HepG2 (cell line): ENCODE measurements around the gene FGF21. TPM values are rescaled to one million over a fixed set of nuclear protein-coding genes. Genes with fewer than 3 reads are reported as not detected.

Experiments used
- ATF1 ChIP-seq: IDR thresholded peaks from 2 replicates; pipeline ENCODE4 v1.6.1; 2016; ENCODE audit warnings: mild to moderate bottlenecking, control low read depth
- CBX1 ChIP-seq: IDR thresholded peaks from one replicate; pipeline ENCODE4 v1.6.1; 2016; ENCODE audit warnings: antibody characterized with exemption, low read depth
- GMEB1 ChIP-seq: sonication (generic); formaldehyde crosslinking; IDR thresholded peaks from 2 replicates; pipeline ENCODE4 v1.5.1; 2020; ENCODE audit warnings: missing genetic modification reagents, mild to moderate bottlenecking, borderline replicate concordance
- HOXD1 ChIP-seq: sonication (generic); formaldehyde crosslinking; IDR thresholded peaks from 2 replicates; pipeline ENCODE4 v1.5.0; 2020; ENCODE audit warnings: missing genetic modification reagents
- NFYB ChIP-seq: sonication (generic); formaldehyde crosslinking; IDR thresholded peaks from 2 replicates; pipeline ENCODE4 v1.4.0; 2020; ENCODE audit warnings: missing genetic modification reagents
- NR2C2 ChIP-seq: sonication (generic); formaldehyde crosslinking; IDR thresholded peaks from 2 replicates; pipeline ENCODE4 v1.4.0; 2020; ENCODE audit warnings: missing genetic modification reagents, mild to moderate bottlenecking, moderate library complexity, borderline replicate concordance
- RARA ChIP-seq: IDR thresholded peaks from 2 replicates; pipeline ENCODE4 v1.6.1; 2016; ENCODE audit warnings: missing genetic modification reagents, missing compliant biosample characterization
- REXO4 ChIP-seq: sonication (generic); formaldehyde crosslinking; IDR thresholded peaks from 2 replicates; pipeline ENCODE4 v1.8.0; 2022; ENCODE audit warnings: missing genetic modification reagents, mild to moderate bottlenecking, borderline replicate concordance
- SMC3 ChIP-seq: IDR thresholded peaks from 2 replicates; pipeline ENCODE4 v1.6.1; 2011; ENCODE audit warnings: low read length, improper control_type of control experiment
- TCF12 ChIP-seq, 2 experiments: fragments of 450-650 bp in 1 of 2; sonication (generic) in 1 of 2; formaldehyde crosslinking in 1 of 2; IDR thresholded peaks; 2 replicates each; pipeline versions ENCODE4 v1.6.1 to v1.8.0; 2017 to 2022; ENCODE audit warnings: antibody characterized with exemption in 1 of 2, mild to moderate bottlenecking in 1 of 2, missing genetic modification reagents in 1 of 2, moderate library complexity in 1 of 2
- TCF7 ChIP-seq: sonication (generic); IDR thresholded peaks from 2 replicates; pipeline ENCODE4 v1.6.1; 2016; ENCODE audit warnings: antibody characterized with exemption, low read depth
- TGIF2 ChIP-seq: IDR thresholded peaks from 2 replicates; pipeline ENCODE4 v1.6.1; 2016; ENCODE audit warnings: control low read depth, missing compliant biosample characterization
- ZBED4 ChIP-seq: sonication (generic); formaldehyde crosslinking; IDR thresholded peaks from 2 replicates; pipeline ENCODE4 v1.4.0; 2020; ENCODE audit warnings: missing genetic modification reagents, borderline replicate concordance
- ZNF777 ChIP-seq: sonication (generic); formaldehyde crosslinking; IDR thresholded peaks from 2 replicates; pipeline ENCODE4 v1.4.0; 2020; ENCODE audit warnings: missing genetic modification reagents
- polyA plus RNA-seq, 8 experiments: library from polyadenylated mRNA; depleted of rRNA in 3 of 8; stranded (reverse) in 7 of 8; unstranded in 1 of 8; fragments of >200 nt; fragmentation: Illumina TruSeq in 4 of 8; extraction: Trizol in 4 of 8; gene quantifications; 2 replicates each; pipeline versions ENCODE4 v1.2.1 to v1.2.3, GENCODE V29; 2011 to 2016; ENCODE audit warnings: low read depth in 4 of 8, missing spikeins in 1 of 8, mixed read lengths in 1 of 8; ENCODE audit not compliant: insufficient read depth in 1 of 8
- total RNA-seq, 5 experiments: library from RNA; depleted of rRNA; stranded (reverse); fragments of >200 nt; fragmentation: Illumina TruSeq; extraction: Trizol; gene quantifications; 2 replicates each; pipeline ENCODE4 v1.2.3, GENCODE V29; 2016; ENCODE audit warnings: low read depth in 1 of 5
- TF ChIP-seq, protein P1 (sequence below): sonication (generic); formaldehyde crosslinking; IDR thresholded peaks from 2 replicates; pipeline ENCODE4 v1.5.0; 2020; ENCODE audit warnings: mild to moderate bottlenecking, missing genetic modification reagents
- TF ChIP-seq, protein P2 (sequence below), 2 experiments: sonication (generic) in 1 of 2; formaldehyde crosslinking in 1 of 2; IDR thresholded peaks; 2 replicates each; pipeline versions ENCODE4 v1.4.0 to v1.6.1; 2016 to 2020; ENCODE audit warnings: borderline replicate concordance in 1 of 2, low read depth in 1 of 2, mild to moderate bottlenecking in 1 of 2, missing genetic modification reagents in 1 of 2

The FGF21 gene
- total and polyA plus RNA-seq, 2 of the 13 experiments (the other 11 are each of a cell fraction or from before 2014, with no cell fraction given), result 0.17 TPM; not detected in 1

- peak; percentile 17; the same call in 1 of the 2 replicates for TF ChIP-seq ZNF777 (CRISPR knock-in tag)
- peak; percentile 32; the same call in 1 of the 2 replicates for TF ChIP-seq TGIF2 (CRISPR knock-in tag)
- no peak for TF ChIP-seq ATF1
- TF ChIP-seq SMC3, result no peak
- peak; percentile 17 for TF ChIP-seq CBX1
- no peak for TF ChIP-seq ZBED4 (CRISPR knock-in tag)
- no peak for TF ChIP-seq NFYB (CRISPR knock-in tag)
- TF ChIP-seq GMEB1, result peak; percentile 42; the same call in 1 of the 2 replicates
- TF ChIP-seq, protein P1, sequence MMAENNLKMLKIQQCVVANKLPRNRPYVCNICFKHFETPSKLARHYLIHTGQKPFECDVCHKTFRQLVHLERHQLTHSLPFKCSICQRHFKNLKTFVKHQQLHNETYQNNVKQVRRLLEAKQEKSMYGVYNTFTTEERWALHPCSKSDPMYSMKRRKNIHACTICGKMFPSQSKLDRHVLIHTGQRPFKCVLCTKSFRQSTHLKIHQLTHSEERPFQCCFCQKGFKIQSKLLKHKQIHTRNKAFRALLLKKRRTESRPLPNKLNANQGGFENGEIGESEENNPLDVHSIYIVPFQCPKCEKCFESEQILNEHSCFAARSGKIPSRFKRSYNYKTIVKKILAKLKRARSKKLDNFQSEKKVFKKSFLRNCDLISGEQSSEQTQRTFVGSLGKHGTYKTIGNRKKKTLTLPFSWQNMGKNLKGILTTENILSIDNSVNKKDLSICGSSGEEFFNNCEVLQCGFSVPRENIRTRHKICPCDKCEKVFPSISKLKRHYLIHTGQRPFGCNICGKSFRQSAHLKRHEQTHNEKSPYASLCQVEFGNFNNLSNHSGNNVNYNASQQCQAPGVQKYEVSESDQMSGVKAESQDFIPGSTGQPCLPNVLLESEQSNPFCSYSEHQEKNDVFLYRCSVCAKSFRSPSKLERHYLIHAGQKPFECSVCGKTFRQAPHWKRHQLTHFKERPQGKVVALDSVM (CRISPR knock-in tag), result no peak
- TF ChIP-seq REXO4 (CRISPR knock-in tag), result no peak
- TF ChIP-seq RARA, result no peak
- no peak for TF ChIP-seq TCF12 (IDR thresholded peaks at IDR 0.05)
- TF ChIP-seq TCF12 (CRISPR knock-in tag; IDR thresholded peaks at IDR 0.05), result no peak
- no peak; the same call in 1 of the 2 replicates for TF ChIP-seq NR2C2 (CRISPR knock-in tag)
- TF ChIP-seq TCF7, result 0 out of 2 replicates have a peak, but pooled peaks have one; percentile 1
- TF ChIP-seq, protein P2, sequence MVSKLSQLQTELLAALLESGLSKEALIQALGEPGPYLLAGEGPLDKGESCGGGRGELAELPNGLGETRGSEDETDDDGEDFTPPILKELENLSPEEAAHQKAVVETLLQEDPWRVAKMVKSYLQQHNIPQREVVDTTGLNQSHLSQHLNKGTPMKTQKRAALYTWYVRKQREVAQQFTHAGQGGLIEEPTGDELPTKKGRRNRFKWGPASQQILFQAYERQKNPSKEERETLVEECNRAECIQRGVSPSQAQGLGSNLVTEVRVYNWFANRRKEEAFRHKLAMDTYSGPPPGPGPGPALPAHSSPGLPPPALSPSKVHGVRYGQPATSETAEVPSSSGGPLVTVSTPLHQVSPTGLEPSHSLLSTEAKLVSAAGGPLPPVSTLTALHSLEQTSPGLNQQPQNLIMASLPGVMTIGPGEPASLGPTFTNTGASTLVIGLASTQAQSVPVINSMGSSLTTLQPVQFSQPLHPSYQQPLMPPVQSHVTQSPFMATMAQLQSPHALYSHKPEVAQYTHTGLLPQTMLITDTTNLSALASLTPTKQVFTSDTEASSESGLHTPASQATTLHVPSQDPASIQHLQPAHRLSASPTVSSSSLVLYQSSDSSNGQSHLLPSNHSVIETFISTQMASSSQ (IDR thresholded peaks at IDR 0.05; ENCODE audit: low read depth), result no peak
- TF ChIP-seq, protein P2 (CRISPR knock-in tag; IDR thresholded peaks at IDR 0.05; ENCODE audit: borderline replicate concordance), result peak; percentile 48; the same call in 1 of the 2 replicates
- 0 out of 2 replicates have a peak, but pooled peaks have one; percentile 29 for TF ChIP-seq HOXD1 (CRISPR knock-in tag)
Measured at GRCh38 chr19:48806818-48807589, 51.7 kb downstream of the FGF21 start (continued).
